ENCODE measurements around the gene SOSTDC1. TPM values are rescaled to one million over a fixed set of nuclear protein-coding genes. Genes with fewer than 3 reads are reported as not detected.
A peak's percentile ranks its signal among the peaks of the same experiment; 100 is the strongest.

SOSTDC1 gene
- total RNA-seq, 1 experiment from 2014 or later = not detected

DNA sequence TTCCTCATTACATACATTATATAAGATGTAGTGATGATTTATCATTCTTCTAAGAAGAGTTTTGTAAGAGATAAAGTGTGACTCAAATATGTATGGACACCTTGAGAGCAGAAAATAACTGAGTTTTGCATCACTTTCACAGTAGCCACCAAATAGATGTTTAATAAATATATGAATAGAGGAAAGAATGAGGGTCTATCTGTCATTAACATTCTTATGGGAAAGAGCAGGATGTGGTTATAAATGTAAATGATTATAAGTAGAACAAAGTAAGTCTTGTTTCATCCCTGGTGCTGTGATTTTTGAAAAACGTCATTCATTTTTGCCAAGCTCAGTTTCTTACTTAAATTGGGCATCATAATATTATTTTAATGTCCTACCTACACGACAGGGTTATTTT lies 29.2 kb downstream of the SOSTDC1 start:
- H3K36me3 ChIP-seq (replicated peaks; ENCODE audit: control insufficient read depth, insufficient read depth, low read length) = no peaks in the 10 kb centered on the region
- H3K4me3 ChIP-seq (ENCODE audit: insufficient read depth, low read depth, low read length) = no peak overlapping the region
- no peaks in the 10 kb centered on the region for H3K27me3 ChIP-seq (ENCODE audit: control insufficient read depth, insufficient read depth, low read length)
- DNase-seq = no peak

DNA sequence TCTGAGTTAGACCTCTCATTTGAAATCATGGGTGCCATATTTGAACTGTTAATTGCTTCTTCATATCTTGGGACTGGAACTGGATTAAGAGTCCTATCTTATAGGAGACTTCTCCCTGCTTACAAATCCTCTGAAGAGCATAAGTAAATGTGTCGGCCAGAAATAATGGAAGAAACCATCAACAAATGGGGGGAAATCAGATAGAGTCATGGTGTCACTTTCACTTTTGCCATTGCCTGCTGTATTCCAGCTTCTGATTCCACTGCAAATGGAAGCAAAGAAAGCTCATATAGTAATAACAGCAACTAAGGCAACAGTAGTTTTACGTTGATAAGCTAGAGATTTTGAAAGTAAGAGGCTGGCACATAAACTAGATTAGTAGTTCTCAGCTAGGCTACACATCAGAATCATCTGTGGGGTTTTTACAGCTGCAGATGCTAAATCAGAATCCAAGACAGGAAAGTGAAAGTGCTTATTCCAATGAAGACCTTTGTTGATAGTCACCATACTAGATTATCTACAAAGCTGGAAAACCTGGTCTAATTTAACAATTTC lies 31.9 kb downstream of the SOSTDC1 start:
- Histone ChIP-seq H3K27me3 (ENCODE audit: control insufficient read depth, insufficient read depth, low read length) (no peaks in the 10 kb centered on the region), H3K4me3 (ENCODE audit: insufficient read depth, low read depth, low read length) (no peak overlapping the region), H3K36me3 (replicated peaks; ENCODE audit: control insufficient read depth, insufficient read depth, low read length) (no peaks in the 10 kb centered on the region)
- no peak for DNase-seq

DNA sequence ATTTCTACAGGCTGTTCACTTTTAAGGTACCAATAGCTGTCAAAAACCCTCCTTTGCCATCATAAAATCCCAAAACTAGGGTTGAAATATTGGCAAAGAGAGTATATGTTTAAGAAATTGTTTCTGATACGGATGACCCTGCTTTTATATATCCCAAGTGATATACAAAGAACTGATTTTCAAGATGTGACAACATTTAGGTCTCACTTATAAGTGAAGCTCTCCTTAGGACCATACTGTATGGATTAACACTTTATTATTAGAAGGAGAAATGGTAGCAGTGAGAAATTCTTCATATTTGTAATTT lies 33.2 kb downstream of the SOSTDC1 start:
- Histone ChIP-seq H3K36me3 (replicated peaks; ENCODE audit: control insufficient read depth, insufficient read depth, low read length) (no peaks in the 10 kb centered on the region), H3K4me3 (ENCODE audit: insufficient read depth, low read depth, low read length) (no peak overlapping the region), H3K27me3 (ENCODE audit: control insufficient read depth, insufficient read depth, low read length) (no peaks in the 10 kb centered on the region)
- no peak for DNase-seq

DNA sequence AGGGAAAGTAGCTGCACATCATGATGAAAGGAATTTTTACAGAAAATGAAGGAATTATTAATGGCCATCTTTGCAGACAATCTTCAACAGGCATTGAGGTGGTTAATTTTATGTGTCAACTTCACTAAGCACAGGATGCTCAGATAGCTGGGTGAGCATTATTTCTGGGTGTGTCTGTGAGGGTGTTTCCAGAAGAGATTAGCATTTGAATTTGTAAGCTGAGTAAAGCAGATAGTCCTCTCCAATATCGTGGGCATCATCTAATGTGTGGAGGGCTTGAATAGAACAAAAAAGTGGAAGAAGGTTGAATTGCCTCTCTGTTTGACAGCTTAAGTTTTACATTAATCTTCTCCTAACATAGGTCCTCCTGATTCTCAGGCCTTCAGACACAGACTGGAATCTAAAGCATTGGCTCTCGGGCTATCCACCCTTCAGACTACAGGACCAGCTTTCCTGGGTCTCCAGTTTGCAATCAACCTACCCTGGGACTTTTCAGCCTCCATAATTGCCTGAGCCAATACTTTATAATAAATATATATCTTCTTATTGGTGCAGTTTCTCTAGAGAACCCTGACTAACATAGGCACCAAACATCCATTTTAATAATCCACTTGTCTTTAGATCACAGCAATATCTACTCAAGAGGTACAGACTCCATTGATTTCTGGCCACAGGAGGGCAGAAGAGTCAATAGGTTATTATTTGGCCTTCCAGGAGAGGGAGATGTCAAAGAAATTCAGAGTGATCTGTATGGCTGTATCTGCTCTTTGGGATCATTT lies 33.7 kb downstream of the SOSTDC1 start:
- Histone ChIP-seq H3K36me3 (replicated peaks; ENCODE audit: control insufficient read depth, insufficient read depth, low read length) (no peaks in the 10 kb centered on the region), H3K27me3 (ENCODE audit: control insufficient read depth, insufficient read depth, low read length) (no peaks in the 10 kb centered on the region), H3K4me3 (ENCODE audit: insufficient read depth, low read depth, low read length) (no peak overlapping the region)
- DNase-seq = peak; percentile 33

DNA sequence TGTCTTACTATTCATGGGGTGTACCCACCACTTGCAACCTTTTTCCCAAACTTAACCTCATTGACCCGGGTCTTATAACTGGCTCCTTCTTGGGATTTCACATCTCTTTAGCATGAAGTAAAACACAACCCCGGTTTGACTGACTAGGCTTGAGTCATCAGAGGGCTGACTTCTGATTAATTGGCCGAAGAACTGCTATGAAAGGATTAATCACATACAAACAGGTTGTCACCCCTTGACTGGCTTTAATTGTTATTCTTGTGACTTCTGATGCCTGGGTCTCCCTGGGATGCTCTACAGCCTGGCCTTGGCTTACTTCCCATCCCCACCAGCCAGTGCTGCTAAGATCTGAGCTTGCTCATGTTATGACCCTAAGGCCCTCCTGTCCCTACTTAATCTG lies 35.4 kb downstream of the SOSTDC1 start:
- Histone ChIP-seq H3K36me3 (replicated peaks; ENCODE audit: control insufficient read depth, insufficient read depth, low read length) (no peaks in the 10 kb centered on the region), H3K4me3 (ENCODE audit: insufficient read depth, low read depth, low read length) (no peak overlapping the region), H3K27me3 (ENCODE audit: control insufficient read depth, insufficient read depth, low read length) (no peaks in the 10 kb centered on the region)
- DNase-seq = no peak

DNA sequence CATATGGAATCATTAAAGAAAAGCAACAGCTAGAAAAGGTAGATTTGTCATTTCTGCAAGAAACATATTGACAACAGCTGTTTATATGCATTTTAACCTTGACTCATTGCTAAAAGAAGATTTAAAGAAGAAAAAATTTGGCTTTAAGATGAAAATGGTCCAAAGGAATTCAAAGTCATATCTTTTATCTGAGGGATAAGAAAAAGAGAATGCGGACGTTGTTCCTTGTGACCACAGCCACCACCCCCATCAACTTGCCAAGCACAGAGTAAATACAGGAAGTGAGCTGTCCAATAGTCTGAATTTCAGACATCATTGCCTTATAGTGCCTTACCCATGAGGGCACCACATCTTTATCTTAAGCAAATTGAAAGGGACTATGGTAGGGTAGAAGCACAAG lies 36.9 kb downstream of the SOSTDC1 start:
- Histone ChIP-seq H3K27me3 (ENCODE audit: control insufficient read depth, insufficient read depth, low read length) (no peaks in the 10 kb centered on the region), H3K4me3 (ENCODE audit: insufficient read depth, low read depth, low read length) (no peak overlapping the region), H3K36me3 (replicated peaks; ENCODE audit: control insufficient read depth, insufficient read depth, low read length) (no peaks in the 10 kb centered on the region)
- DNase-seq = no peak

DNA sequence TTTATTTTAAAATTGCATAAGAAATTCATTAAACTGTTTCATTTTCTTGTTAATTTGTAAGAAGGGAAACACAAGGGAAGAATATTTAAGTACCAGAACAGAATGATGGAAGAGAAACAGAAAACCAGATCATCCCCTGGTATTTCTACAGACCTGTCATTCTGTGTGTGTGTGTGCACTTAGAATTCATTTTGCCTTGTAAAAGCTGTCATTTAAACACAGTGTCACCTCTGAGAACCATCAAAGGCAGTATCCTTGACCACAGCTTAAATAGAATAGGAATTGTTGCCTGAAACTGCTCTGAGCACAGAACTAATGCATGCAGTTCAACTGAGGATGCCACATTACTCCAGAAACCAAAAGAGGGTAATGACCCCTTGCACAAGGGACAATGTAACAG lies 37.4 kb downstream of the SOSTDC1 start:
- Histone ChIP-seq H3K36me3 (replicated peaks; ENCODE audit: control insufficient read depth, insufficient read depth, low read length) (no peaks in the 10 kb centered on the region), H3K4me3 (ENCODE audit: insufficient read depth, low read depth, low read length) (no peak overlapping the region), H3K27me3 (ENCODE audit: control insufficient read depth, insufficient read depth, low read length) (no peaks in the 10 kb centered on the region)
- DNase-seq = no peak

DNA sequence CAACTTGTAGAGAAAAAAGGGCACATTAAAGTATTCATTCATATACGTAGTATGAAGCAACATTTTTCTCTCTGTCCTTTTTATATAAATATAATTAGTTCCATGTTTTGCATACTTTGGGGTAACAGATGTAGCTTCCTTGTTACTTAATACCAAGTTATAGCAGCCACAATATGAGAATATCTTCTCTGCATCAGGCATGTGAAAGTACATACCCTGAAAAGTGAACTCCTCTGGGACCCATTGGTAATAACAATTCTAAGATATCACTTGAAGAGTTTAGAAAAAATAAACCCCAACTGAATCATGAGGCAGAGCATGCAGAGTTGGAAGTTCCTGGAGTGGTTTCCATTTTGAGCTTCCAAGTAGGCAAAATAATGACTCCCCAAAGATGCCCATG lies 41.8 kb downstream of the SOSTDC1 start:
- DNase-seq = no peak
- Histone ChIP-seq H3K27me3 (ENCODE audit: control insufficient read depth, insufficient read depth, low read length) (peaks cover 7% of the 10 kb centered on the region; the same call in 1 of the 2 replicates), H3K4me3 (ENCODE audit: insufficient read depth, low read depth, low read length) (no peak overlapping the region), H3K36me3 (replicated peaks; ENCODE audit: control insufficient read depth, insufficient read depth, low read length) (no peaks in the 10 kb centered on the region)

DNA sequence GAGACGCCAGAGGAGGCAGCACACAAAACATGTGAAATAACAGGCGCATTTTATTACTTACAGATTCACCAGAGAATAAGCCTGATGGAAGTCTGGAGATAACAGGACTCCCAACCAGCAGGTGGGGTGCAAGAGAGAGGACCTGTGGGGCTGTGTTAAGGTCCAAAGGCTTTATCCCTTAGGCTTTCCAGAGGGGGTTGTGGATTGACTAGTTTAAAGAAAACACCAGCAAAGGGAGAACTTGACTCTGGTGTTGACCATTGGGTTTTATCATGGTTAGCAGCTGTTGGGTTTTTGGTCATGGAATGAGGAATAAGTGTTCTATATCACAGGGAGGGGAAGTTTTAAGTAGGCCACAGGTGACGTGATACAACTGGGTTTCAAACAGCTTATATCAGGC lies 42.6 kb downstream of the SOSTDC1 start:
- no peaks in the 10 kb centered on the region for H3K36me3 ChIP-seq (replicated peaks; ENCODE audit: control insufficient read depth, insufficient read depth, low read length)
- peak; percentile 10 for DNase-seq
- peaks cover 7% of the 10 kb centered on the region; the same call in 1 of the 2 replicates for H3K27me3 ChIP-seq (ENCODE audit: control insufficient read depth, insufficient read depth, low read length)
- H3K4me3 ChIP-seq (ENCODE audit: insufficient read depth, low read depth, low read length) = no peak overlapping the region

DNA sequence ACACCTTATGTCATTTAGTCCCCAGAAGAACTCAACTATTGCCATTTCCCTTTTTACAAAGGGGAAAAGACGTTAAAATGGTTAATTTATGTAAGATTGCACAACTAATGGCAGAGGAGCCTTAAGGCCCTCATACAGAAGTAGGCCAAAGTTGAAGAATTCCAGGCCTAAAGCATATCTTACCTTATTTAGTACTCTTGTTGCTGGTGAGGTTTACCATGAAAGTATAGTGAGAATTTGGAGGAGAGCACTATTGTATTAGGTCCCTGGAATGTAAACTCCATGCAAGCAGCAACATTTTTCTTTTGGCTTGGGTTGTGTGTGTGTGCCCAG lies 43.5 kb downstream of the SOSTDC1 start:
- Histone ChIP-seq H3K4me3 (ENCODE audit: insufficient read depth, low read depth, low read length) (no peak overlapping the region), H3K36me3 (replicated peaks; ENCODE audit: control insufficient read depth, insufficient read depth, low read length) (no peaks in the 10 kb centered on the region), H3K27me3 (ENCODE audit: control insufficient read depth, insufficient read depth, low read length) (peaks cover 7% of the 10 kb centered on the region; the same call in 1 of the 2 replicates)
- DNase-seq = no peak

DNA sequence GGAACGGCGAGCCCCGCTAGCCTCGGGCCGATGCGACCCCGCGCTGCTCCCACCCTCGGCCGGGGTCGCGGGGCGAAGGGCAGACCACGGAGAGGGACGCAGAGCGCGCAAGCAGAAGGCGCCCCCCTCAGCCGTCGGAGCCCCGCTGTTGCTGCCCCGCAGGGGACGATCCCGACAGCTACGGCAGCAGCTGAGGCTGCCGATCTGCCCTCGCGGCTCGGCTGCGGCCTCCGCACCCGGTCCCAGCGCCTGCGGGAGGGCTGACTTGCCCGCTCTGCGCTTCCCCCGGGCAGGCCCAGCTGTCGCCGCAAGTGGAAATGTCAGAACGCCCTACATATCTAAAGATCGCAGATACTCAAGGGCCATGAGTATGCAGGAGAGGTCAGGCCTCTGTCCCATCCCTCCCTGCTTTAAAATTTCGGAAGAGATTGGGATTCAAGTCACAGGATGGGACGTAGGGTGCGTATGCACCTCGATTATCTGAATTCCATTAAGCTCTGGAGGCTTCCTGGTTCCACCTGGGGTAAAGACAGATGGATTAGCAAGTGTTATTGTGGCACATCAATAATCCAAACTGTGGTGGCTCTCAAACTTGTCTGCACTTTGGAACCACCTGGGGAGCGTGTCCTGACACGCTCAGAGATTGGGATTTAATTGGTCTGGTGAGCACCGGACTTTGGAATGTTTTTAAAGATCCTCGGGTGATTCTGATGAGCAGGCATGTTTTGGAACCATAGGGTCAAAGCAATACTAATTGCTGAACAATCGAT lies 44.0 kb downstream of the SOSTDC1 start, which contains the start of gene CRPPA:
Gene CRPPA, minus strand, starts transcription at position 206 of the 770 bp plus-strand sequence. CDS start 216 bp downstream, outside the sequence.
- Histone ChIP-seq H3K36me3 (replicated peaks; ENCODE audit: control insufficient read depth, insufficient read depth, low read length) (no peaks in the 10 kb centered on the region), H3K4me3 (ENCODE audit: insufficient read depth, low read depth, low read length) (peak within 1 kb of the TSS; percentile 73), H3K27me3 (ENCODE audit: control insufficient read depth, insufficient read depth, low read length) (peaks cover 7% of the 10 kb centered on the region; the same call in 1 of the 2 replicates)
- peak; percentile 68 for DNase-seq

DNA sequence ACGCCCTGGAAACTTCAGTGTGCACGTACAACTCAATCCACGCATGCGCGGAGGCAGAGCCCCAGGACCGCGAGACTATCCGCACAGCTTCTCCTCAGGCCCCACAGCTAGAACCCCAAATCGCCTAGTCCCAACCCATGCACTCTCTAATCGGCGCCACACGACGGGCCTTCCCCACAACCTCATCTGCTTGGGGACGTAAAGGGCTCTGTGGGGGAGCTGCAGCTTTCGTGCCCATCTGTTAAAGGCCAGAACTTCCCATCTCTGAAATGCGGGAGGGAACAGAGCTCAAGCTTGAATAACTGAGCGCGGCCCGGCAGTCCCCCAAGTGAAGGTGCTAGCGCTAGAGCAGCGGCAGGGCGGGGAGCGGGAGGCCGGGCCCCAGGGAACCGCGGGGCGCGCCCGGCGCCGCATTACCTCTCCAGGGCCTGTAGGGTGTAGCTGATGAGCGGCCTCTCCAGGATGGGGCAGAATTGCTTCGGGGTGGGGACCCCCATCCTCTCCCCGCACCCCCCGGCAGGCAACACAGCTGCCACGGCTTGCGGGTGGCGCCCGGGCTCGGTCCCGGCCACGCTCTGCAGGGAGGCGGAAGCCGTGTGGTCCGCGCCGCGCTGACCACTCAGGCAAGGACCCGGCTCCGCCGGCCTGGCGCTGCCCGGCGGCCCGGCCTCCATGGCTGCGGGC lies 44.7 kb downstream of the SOSTDC1 start:
- DNase-seq = peak; percentile 81
- Histone ChIP-seq H3K4me3 (ENCODE audit: insufficient read depth, low read depth, low read length) (peak overlapping the region; percentile 73), H3K27me3 (ENCODE audit: control insufficient read depth, insufficient read depth, low read length) (peaks cover 7% of the 10 kb centered on the region; the same call in 1 of the 2 replicates), H3K36me3 (replicated peaks; ENCODE audit: control insufficient read depth, insufficient read depth, low read length) (no peaks in the 10 kb centered on the region)

DNA sequence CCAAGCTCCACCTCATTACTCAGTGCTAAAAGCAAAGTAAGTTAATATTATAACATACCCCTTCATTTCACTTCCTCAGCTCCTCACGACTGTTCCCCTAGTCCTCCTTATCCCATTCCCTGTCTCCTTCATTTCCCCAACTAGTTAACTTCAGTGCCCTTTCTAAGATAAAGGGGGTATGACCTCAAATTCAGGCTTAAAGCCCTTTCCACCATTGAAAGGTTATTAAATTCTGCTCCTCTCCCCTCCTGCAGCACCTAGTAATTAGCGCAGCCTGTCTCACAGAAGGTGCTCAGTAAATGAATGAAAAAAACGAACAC lies 45.2 kb downstream of the SOSTDC1 start:
- DNase-seq = no peak
- Histone ChIP-seq H3K4me3 (ENCODE audit: insufficient read depth, low read depth, low read length) (peak overlapping the region; percentile 73), H3K27me3 (ENCODE audit: control insufficient read depth, insufficient read depth, low read length) (peaks cover 7% of the 10 kb centered on the region; the same call in 1 of the 2 replicates), H3K36me3 (replicated peaks; ENCODE audit: control insufficient read depth, insufficient read depth, low read length) (no peaks in the 10 kb centered on the region)

DNA sequence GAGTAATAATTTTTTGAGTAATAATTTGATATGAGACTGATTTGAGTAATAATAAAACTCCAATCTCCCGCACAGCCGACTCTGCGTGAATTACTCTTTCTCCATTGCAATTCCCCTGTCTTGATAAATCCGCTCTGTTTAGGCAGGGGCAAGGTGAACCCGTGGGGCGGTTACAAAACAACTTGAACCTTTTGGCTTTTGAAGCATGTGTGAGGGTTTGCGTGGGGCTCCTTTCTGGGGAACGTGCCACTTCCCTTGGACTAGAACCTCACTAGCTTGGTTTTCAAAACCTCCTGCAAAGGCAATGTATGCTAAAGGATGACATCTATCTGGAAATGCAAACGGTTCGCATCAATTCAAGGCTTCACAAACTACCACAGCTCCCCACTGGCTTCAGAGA lies 45.7 kb downstream of the SOSTDC1 start:
- H3K4me3 ChIP-seq (ENCODE audit: insufficient read depth, low read depth, low read length) = no peak overlapping the region

More for the DNA sequence above, 45.7 kb downstream of the SOSTDC1 start:
- DNase-seq = no peak
- Histone ChIP-seq H3K27me3 (ENCODE audit: control insufficient read depth, insufficient read depth, low read length) (peaks cover 7% of the 10 kb centered on the region; the same call in 1 of the 2 replicates), H3K36me3 (replicated peaks; ENCODE audit: control insufficient read depth, insufficient read depth, low read length) (no peaks in the 10 kb centered on the region)
